Effector memory CD4-positive, alpha-beta T cell (primary cell): ENCODE results near the gene GRID2.

Experiments
- DNase-seq, 3 donors: peaks; one replicate each; pipeline ENCODE4 v3.0.0-alpha.2; 2020
- H3K27ac ChIP-seq: 2 replicates; pipeline ENCODE4 v1.7.0; 2013; ENCODE audit warnings: mild to moderate bottlenecking, low read length, moderate library complexity; ENCODE audit not compliant: insufficient read depth, poor library complexity, severe bottlenecking
- H3K27me3 ChIP-seq: replicated peaks from 2 replicates; pipeline ENCODE4 v1.7.0; 2013; ENCODE audit warnings: mild to moderate bottlenecking, low read length; ENCODE audit not compliant: insufficient read depth, control insufficient read depth, poor library complexity, severe bottlenecking
- H3K36me3 ChIP-seq: 2 replicates; pipeline ENCODE4 v1.7.0; 2013; ENCODE audit warnings: mild to moderate bottlenecking, low read length, moderate library complexity; ENCODE audit not compliant: control insufficient read depth, insufficient read depth
- H3K4me1 ChIP-seq: 2 replicates; pipeline ENCODE4 v1.7.0; 2013; ENCODE audit warnings: low read length, mild to moderate bottlenecking; ENCODE audit not compliant: control insufficient read depth, insufficient read depth, poor library complexity, severe bottlenecking
- H3K4me3 ChIP-seq: 2 replicates; pipeline ENCODE4 v1.7.0; 2013; ENCODE audit warnings: low read length, low read depth, mild to moderate bottlenecking; ENCODE audit not compliant: insufficient read depth, poor library complexity, severe bottlenecking
- H3K9me3 ChIP-seq: 2 replicates; pipeline ENCODE4 v1.7.0; 2013; ENCODE audit warnings: mild to moderate bottlenecking, low read length, moderate library complexity; ENCODE audit not compliant: control insufficient read depth

Gene GRID2

GRCh38 chr4:93814722-93815121 lies 1511.0 kb downstream of the GRID2 start:
- Histone ChIP-seq H3K4me1 (no peaks in the 10 kb centered on the region), H3K27ac (no peak overlapping the region), H3K4me3 (no peak overlapping the region), H3K9me3 (no peaks in the 10 kb centered on the region), H3K36me3 (no peaks in the 10 kb centered on the region), H3K27me3 (no peaks in the 10 kb centered on the region)
- DNase-seq, result no peak
